GM12891 (cell line): ENCODE results near the gene GCAT.

ENCODE experiments used
- DNase-seq: peaks from one replicate; pipeline ENCODE4 v3.0.0; 2011; ENCODE audit warnings: low spot score; ENCODE audit not compliant: insufficient read length
- FAIRE-seq: peaks from 2 replicates; lab custom pipeline; 2011; peaks lifted over from hg19 to GRCh38; lab: Jason Lieb, UNC
- PAX5 ChIP-seq: IDR thresholded peaks from 2 replicates; pipeline ENCODE4 v1.6.1; 2011; ENCODE audit warnings: low read length, moderate library complexity, mild to moderate bottlenecking; ENCODE audit not compliant: insufficient read depth, severe bottlenecking
- POLR2A ChIP-seq: IDR thresholded peaks from 2 replicates; pipeline ENCODE4 v1.6.1; 2011; ENCODE audit warnings: low read depth, low read length, control low read depth
- POLR2AphosphoS5 ChIP-seq: IDR thresholded peaks from 2 replicates; pipeline ENCODE4 v1.6.1; 2011; ENCODE audit warnings: low read depth, low read length, control low read depth
- POU2F2 ChIP-seq: IDR thresholded peaks from 2 replicates; pipeline ENCODE4 v1.6.1; 2011; ENCODE audit warnings: low read depth, mild to moderate bottlenecking, control low read depth, low read length, moderate library complexity
- SPI1 ChIP-seq: IDR thresholded peaks from 2 replicates; pipeline ENCODE4 v1.6.1; 2011; ENCODE audit warnings: low read depth, low read length, control low read depth
- TAF1 ChIP-seq: IDR thresholded peaks from 2 replicates; pipeline ENCODE4 v1.6.1; 2011; ENCODE audit warnings: low read depth, low read length, control low read depth

The GCAT gene

GRCh38 chr22:37822079-37822833 is 14.5 kb downstream of the GCAT start:
- TF ChIP-seq POLR2AphosphoS5 (no peak), POU2F2 (no peak), PAX5 (no peak), TAF1 (no peak), POLR2A (no peak), SPI1 (no peak)
- DNase-seq (no peak), FAIRE-seq (no peak)

- FAIRE-seq = no peak
These were observed 15.6 kb downstream of the GCAT start, which contains the start of gene GALR3 for GRCh38 chr22:37823134-37823985. GALR3 (plus strand) TSS chr22:37823382; CDS start chr22:37823407, 25 bp downstream.

GRCh38 chr22:37824674-37825641 is 17.2 kb downstream of the GCAT start:
- FAIRE-seq = peak; percentile 81
- TF ChIP-seq SPI1 (no peak), PAX5 (no peak), POU2F2 (no peak)
- DNase-seq = peak; percentile 50

More at GRCh38 chr22:37823134-37823985, 15.6 kb downstream of the GCAT start, which contains the start of gene GALR3:
- TF ChIP-seq POLR2AphosphoS5 = no peak
- TF ChIP-seq SPI1 = no peak
- no peak for TF ChIP-seq TAF1
- TF ChIP-seq PAX5 = no peak
- TF ChIP-seq POLR2A = no peak
- TF ChIP-seq POU2F2 = no peak
- DNase-seq = no peak

- DNase-seq (no peak), FAIRE-seq (no peak)
- TF ChIP-seq POLR2A (no peak), SPI1 (no peak), TAF1 (no peak), POU2F2 (no peak), PAX5 (no peak), POLR2AphosphoS5 (no peak)
These were observed 19.3 kb downstream of the GCAT start for GRCh38 chr22:37827056-37827455.

GRCh38 chr22:37830093-37830842 is 22.5 kb downstream of the GCAT start:
- DNase-seq (no peak), FAIRE-seq (no peak)
- TF ChIP-seq POLR2A (no peak), SPI1 (no peak), TAF1 (no peak)

GRCh38 chr22:37831472-37831871 is 23.7 kb downstream of the GCAT start:
- DNase-seq (no peak), FAIRE-seq (no peak)
- TF ChIP-seq POLR2A (no peak), POU2F2 (no peak), PAX5 (no peak), TAF1 (no peak), SPI1 (no peak), POLR2AphosphoS5 (no peak)

- FAIRE-seq (no peak), DNase-seq (no peak)
- TF ChIP-seq POU2F2 = no peak
- TF ChIP-seq PAX5 = no peak
- no peak for TF ChIP-seq SPI1
- TF ChIP-seq TAF1 = no peak
- TF ChIP-seq POLR2A = no peak
- TF ChIP-seq POLR2AphosphoS5 = no peak
These were observed 24.5 kb downstream of the GCAT start for GRCh38 chr22:37832022-37832857.

- FAIRE-seq = no peak
- TF ChIP-seq SPI1 (no peak), POLR2AphosphoS5 (no peak), POLR2A (no peak), PAX5 (no peak), POU2F2 (no peak)
- no peak for DNase-seq
These were observed 34.5 kb downstream of the GCAT start for GRCh38 chr22:37842015-37842793.
